ENCODE results near the gene SIRPB2.

DNA sequence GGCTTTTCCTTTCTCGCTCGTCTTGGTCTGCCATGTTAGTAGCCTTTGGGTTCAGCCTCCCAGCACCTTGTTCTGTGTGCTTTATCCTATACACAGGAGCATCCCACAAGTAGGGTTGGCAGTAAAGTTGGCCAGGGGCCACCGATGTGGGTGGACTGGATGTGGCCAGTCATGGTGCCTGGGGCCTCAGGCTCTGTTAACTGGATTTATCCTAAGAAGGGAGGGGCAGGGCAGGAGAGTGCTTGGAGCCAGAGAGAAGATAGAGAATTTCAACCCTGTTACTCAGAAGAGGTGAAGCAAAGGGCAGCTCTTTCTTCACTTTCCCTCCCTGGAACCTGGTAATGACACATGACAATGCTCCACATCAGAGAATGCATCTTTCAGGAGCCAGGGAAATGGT, 14.1 kb upstream of the SIRPB2 start:
- TF ChIP-seq SIN3A (IDR thresholded peaks at IDR 0.05; ENCODE audit: borderline replicate concordance, insufficient read depth, low read length) (no peak), TAF1 (IDR thresholded peaks at IDR 0.05; ENCODE audit: borderline replicate concordance, insufficient read depth, low read length) (no peak), POLR2AphosphoS5 (IDR thresholded peaks at IDR 0.05; ENCODE audit: low read depth, low read length) (no peak), FOXP2 (optimal IDR thresholded peaks at IDR 0.05; ENCODE audit: borderline replicate concordance, extremely low read depth, extremely low read length, insufficient read depth) (no peak)
- TF ChIP-seq, protein P1, sequence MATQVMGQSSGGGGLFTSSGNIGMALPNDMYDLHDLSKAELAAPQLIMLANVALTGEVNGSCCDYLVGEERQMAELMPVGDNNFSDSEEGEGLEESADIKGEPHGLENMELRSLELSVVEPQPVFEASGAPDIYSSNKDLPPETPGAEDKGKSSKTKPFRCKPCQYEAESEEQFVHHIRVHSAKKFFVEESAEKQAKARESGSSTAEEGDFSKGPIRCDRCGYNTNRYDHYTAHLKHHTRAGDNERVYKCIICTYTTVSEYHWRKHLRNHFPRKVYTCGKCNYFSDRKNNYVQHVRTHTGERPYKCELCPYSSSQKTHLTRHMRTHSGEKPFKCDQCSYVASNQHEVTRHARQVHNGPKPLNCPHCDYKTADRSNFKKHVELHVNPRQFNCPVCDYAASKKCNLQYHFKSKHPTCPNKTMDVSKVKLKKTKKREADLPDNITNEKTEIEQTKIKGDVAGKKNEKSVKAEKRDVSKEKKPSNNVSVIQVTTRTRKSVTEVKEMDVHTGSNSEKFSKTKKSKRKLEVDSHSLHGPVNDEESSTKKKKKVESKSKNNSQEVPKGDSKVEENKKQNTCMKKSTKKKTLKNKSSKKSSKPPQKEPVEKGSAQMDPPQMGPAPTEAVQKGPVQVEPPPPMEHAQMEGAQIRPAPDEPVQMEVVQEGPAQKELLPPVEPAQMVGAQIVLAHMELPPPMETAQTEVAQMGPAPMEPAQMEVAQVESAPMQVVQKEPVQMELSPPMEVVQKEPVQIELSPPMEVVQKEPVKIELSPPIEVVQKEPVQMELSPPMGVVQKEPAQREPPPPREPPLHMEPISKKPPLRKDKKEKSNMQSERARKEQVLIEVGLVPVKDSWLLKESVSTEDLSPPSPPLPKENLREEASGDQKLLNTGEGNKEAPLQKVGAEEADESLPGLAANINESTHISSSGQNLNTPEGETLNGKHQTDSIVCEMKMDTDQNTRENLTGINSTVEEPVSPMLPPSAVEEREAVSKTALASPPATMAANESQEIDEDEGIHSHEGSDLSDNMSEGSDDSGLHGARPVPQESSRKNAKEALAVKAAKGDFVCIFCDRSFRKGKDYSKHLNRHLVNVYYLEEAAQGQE (IDR thresholded peaks at IDR 0.05; ENCODE audit: insufficient read depth in 1 of 2, low read depth in 2 of 2, low read length in 2 of 2), result no peak

Data from PFSK-1 (cell line).